Lung (tissue), 13 donors: Measurements from ENCODE around the gene PTMA. TPM values are rescaled to one million over a fixed set of nuclear protein-coding genes. Genes with fewer than 3 reads are reported as not detected.

Experiments
- ATAC-seq: fragments of 200-7000 bp; cut with Tn5 transposase; one replicate; pipeline ENCODE4 v1.9.1; 2020; ENCODE audit warnings: moderate number of reproducible peaks; ENCODE audit not compliant: insufficient read depth, low FRiP score
- DNase-seq, 3 donors: peaks; one replicate each; pipeline ENCODE4 v3.0.0-alpha.2; 2013 to 2017
- H3K27ac ChIP-seq, 2 donors: one replicate each; pipeline ENCODE4 v1.5.1; 2013; ENCODE audit warnings: mild to moderate bottlenecking in 2 of 2, moderate library complexity in 2 of 2, control low read depth in 1 of 2, inconsistent platforms in 1 of 2, low read depth in 1 of 2, low read length in 1 of 2
- H3K27me3 ChIP-seq, 3 donors: one replicate each; pipeline ENCODE4 v1.5.1; 2013; ENCODE audit warnings: low read length in 2 of 3; ENCODE audit not compliant: control insufficient read depth in 3 of 3, insufficient read depth in 3 of 3
- H3K36me3 ChIP-seq, 4 donors: one replicate each; pipeline ENCODE4 v1.5.1; 2013; ENCODE audit warnings: low read length in 4 of 4, mild to moderate bottlenecking in 1 of 4, moderate library complexity in 1 of 4; ENCODE audit not compliant: control insufficient read depth in 4 of 4, insufficient read depth in 4 of 4
- H3K4me1 ChIP-seq, 5 donors: one replicate each; pipeline ENCODE4 v1.5.1; 2013; ENCODE audit warnings: low read length in 5 of 5, mild to moderate bottlenecking in 2 of 5, moderate library complexity in 1 of 5; ENCODE audit not compliant: control insufficient read depth in 5 of 5, insufficient read depth in 5 of 5
- H3K4me3 ChIP-seq: one replicate; pipeline ENCODE4 v1.5.1; 2013; ENCODE audit warnings: mild to moderate bottlenecking, control low read depth, moderate library complexity
- H3K9ac ChIP-seq, 2 donors: one replicate each; pipeline ENCODE4 v1.5.1; 2013; ENCODE audit warnings: low read length in 2 of 2, control low read depth in 1 of 2; ENCODE audit not compliant: insufficient read depth in 1 of 2
- H3K9me3 ChIP-seq, 4 donors: one replicate each; pipeline ENCODE4 v1.5.1; 2013; ENCODE audit warnings: low read length in 3 of 4, mild to moderate bottlenecking in 1 of 4, moderate library complexity in 1 of 4; ENCODE audit not compliant: control insufficient read depth in 4 of 4, insufficient read depth in 3 of 4
- CTCF ChIP-seq: IDR thresholded peaks from 2 replicates; pipeline ENCODE4 v1.5.1; 2012; ENCODE audit warnings: mild to moderate bottlenecking; ENCODE audit errors: control extremely low read depth, extremely low read depth
- WGBS, 2 donors: extraction: QIAGEN DNeasy Blood & Tissue Kit; methylation state at CpG; one replicate each; pipeline ENCODE4 v1.1.7; 2013; 5-methylcytosine and 5-hydroxymethylcytosine counted together
- polyA plus RNA-seq, 2 donors: library from polyadenylated mRNA; stranded (reverse); fragments of 200-250 nt; gene quantifications; one replicate each; pipeline ENCODE4 v1.2.1, GENCODE V29; 2013
- small RNA-seq: library from RNA; depleted of rRNA; stranded (forward); fragments of <200 nt; gene quantifications from one replicate; pipeline ENCODE3, GENCODE V24; 2014; ENCODE audit warnings: low replicate concordance
- total RNA-seq, 2 donors: library from RNA; depleted of rRNA in 1 of 2; stranded (reverse); fragments of >200 nt in 1 of 2; gene quantifications; one replicate each; pipeline ENCODE4 v1.2.1, GENCODE V29; 2014 to 2021
- donor health status: control.
- donor health status: control.
- donor health status: Bipolar disorder and iron deficiency.
- donor health status: healthy.
- donor health status: DM: yes; HTN: yes; CAD: no.

The PTMA gene
- total and polyA plus RNA-seq, 4 donors = 755 to 1,655 (median 1,279) TPM

DNA sequence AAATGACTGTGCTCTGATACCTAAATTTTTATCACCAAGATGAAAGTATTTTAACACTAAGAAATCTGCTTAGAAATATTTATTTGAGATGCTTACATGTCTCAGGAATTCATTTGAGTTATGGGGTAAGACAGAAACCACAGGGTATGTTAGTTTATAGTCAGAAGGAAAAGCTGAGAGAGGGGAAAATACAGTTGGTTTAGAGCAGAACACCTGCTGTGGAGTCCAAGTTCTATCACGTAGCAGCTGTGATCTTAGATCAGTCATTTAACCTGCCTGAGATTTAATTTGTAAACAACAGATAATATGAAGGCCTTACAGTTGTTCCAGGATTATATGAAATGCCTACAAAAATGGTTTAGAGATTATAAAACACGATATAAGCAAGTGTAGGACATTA is 43.7 kb downstream of the PTMA start:
- TF ChIP-seq CTCF = no peak
- Histone ChIP-seq H3K4me3 (no peak overlapping the region), H3K27ac (no peak overlapping the region), H3K9ac (no peak overlapping the region), H3K36me3 (no peaks in the 10 kb centered on the region), H3K4me1 (no peaks in the 10 kb centered on the region), H3K27me3 (no peaks in the 10 kb centered on the region), H3K9me3 (no peaks in the 10 kb centered on the region)
- DNase-seq = no peak
- WGBS, 2 donors = 93 to 94% methylated on average over 2 of the region's 2 CpGs
- no peak for ATAC-seq

- ATAC-seq = no peak
- H3K36me3 ChIP-seq = peaks cover 0 to 2% (median 0%) of the 10 kb centered on the region in 4 donors
- H3K9ac ChIP-seq = no peak overlapping the region
- no peaks in the 10 kb centered on the region for H3K27me3 ChIP-seq
- WGBS, 2 donors = 86 to 94% methylated on average over 2 of the region's 2 CpGs
- no peaks in the 10 kb centered on the region for H3K4me1 ChIP-seq
- no peak overlapping the region for H3K27ac ChIP-seq
- no peaks in the 10 kb centered on the region for H3K9me3 ChIP-seq
- TF ChIP-seq CTCF = no peak
- H3K4me3 ChIP-seq = no peak overlapping the region
- no peak for DNase-seq
These were observed 53.4 kb downstream of the PTMA start for GRCh38 chr2:231761735-231762134.

Small RNA genes within 50 kb of the gene (small RNA-seq; reads per million reads assigned to genes)
- not detected for gene RF00015

Other genes starting within 250 kb of the PTMA start
- 100 to 1,000 TPM; 321 to 373 TPM for gene NCL, start 244.0 kb upstream of the PTMA start, total RNA-seq
- gene NCL, start 244.0 kb upstream of the PTMA start, polyA plus RNA-seq = 100 to 1,000 TPM; 144 to 341 TPM
- 1 to 10 TPM in 1 of 2 donors, under 1 TPM in 1; 0.65 to 1.2 TPM for gene NMUR1, start 178.1 kb upstream of the PTMA start, total RNA-seq
- under 1 TPM; 0.72 to 0.89 TPM for gene NMUR1, start 178.1 kb upstream of the PTMA start, polyA plus RNA-seq
- not detected for gene TEX44, start 115.7 kb upstream of the PTMA start, total RNA-seq
- not detected for gene TEX44, start 115.7 kb upstream of the PTMA start, polyA plus RNA-seq
- 10 to 100 TPM; 21.5 to 21.6 TPM for gene PDE6D, start 72.8 kb downstream of the PTMA start, total RNA-seq
- gene PDE6D, start 72.8 kb downstream of the PTMA start, polyA plus RNA-seq = 10 to 100 TPM; 24.4 to 25.6 TPM
- gene COPS7B, start 77.9 kb downstream of the PTMA start, total RNA-seq = 10 to 100 TPM; 25.0 to 39.4 TPM
- gene COPS7B, start 77.9 kb downstream of the PTMA start, polyA plus RNA-seq = 10 to 100 TPM; 19.5 to 21.3 TPM
- under 1 TPM; 0.77 to 0.94 TPM for gene NPPC, start 217.9 kb downstream of the PTMA start, total RNA-seq
- gene NPPC, start 217.9 kb downstream of the PTMA start, polyA plus RNA-seq = not detected